ENCODE data around the gene RAB11FIP4.

The RAB11FIP4 gene

GRCh38 chr17:31398381-31399311, 7.2 kb downstream of the RAB11FIP4 start:
- no peak for DNase-seq (ENCODE audit: low read depth)
- TF ChIP-seq CTCF (IDR thresholded peaks at IDR 0.05; ENCODE audit: control insufficient read depth, insufficient read depth, low read depth, low read length, missing control alignments) = no peak
- H3K4me3 ChIP-seq (ENCODE audit: control insufficient read depth, low read depth, low read length) = no peak overlapping the region

GRCh38 chr17:31400481-31400950, 9.0 kb downstream of the RAB11FIP4 start:
- TF ChIP-seq CTCF (IDR thresholded peaks at IDR 0.05; ENCODE audit: control insufficient read depth, insufficient read depth, low read depth, low read length, missing control alignments) = no peak
- no peak overlapping the region for H3K4me3 ChIP-seq (ENCODE audit: control insufficient read depth, low read depth, low read length)
- no peak for DNase-seq (ENCODE audit: low read depth)

- TF ChIP-seq CTCF (IDR thresholded peaks at IDR 0.05; ENCODE audit: control insufficient read depth, insufficient read depth, low read depth, low read length, missing control alignments) = no peak
- H3K4me3 ChIP-seq (ENCODE audit: control insufficient read depth, low read depth, low read length) = no peak overlapping the region
- DNase-seq (ENCODE audit: low read depth) = no peak
Observed at GRCh38 chr17:31401456-31402254, 10.2 kb downstream of the RAB11FIP4 start.

GRCh38 chr17:31404028-31404949, 12.8 kb downstream of the RAB11FIP4 start:
- no peak for DNase-seq (ENCODE audit: low read depth)
- TF ChIP-seq CTCF (IDR thresholded peaks at IDR 0.05; ENCODE audit: control insufficient read depth, insufficient read depth, low read depth, low read length, missing control alignments) = no peak
- H3K4me3 ChIP-seq (ENCODE audit: control insufficient read depth, low read depth, low read length) = no peak overlapping the region

GRCh38 chr17:31405890-31406371, 14.5 kb downstream of the RAB11FIP4 start:
- DNase-seq (ENCODE audit: low read depth) = no peak
- no peak for TF ChIP-seq CTCF (IDR thresholded peaks at IDR 0.05; ENCODE audit: control insufficient read depth, insufficient read depth, low read depth, low read length, missing control alignments)
- H3K4me3 ChIP-seq (ENCODE audit: control insufficient read depth, low read depth, low read length) = no peak overlapping the region

Data from AG09309 (cell line).